Esophagus muscularis mucosa (tissue), 4 donors: ENCODE data around the gene ISG20. TPM values are rescaled to one million over a fixed set of nuclear protein-coding genes. Genes with fewer than 3 reads are reported as not detected.

Experiments used
- DNase-seq: peaks from one replicate; pipeline ENCODE4 v3.0.0-alpha.2; 2017; ENCODE audit errors: extremely low spot score
- H3K27ac ChIP-seq, 4 donors: fragments of 200-600 bp; sonication (generic); replicated peaks in 1 of 4; 1 replicate in 3 of 4; 2 replicates in 1 of 4; pipeline ENCODE4 v1.5.1; 2016 to 2019; ENCODE audit warnings: mild to moderate bottlenecking in 1 of 4
- H3K27me3 ChIP-seq, 4 donors: fragments of 200-600 bp; sonication (generic); one replicate each; pipeline versions ENCODE4 v1.5.1 to v1.6.0; 2016 to 2019
- H3K36me3 ChIP-seq, 4 donors: fragments of 200-600 bp; sonication (generic); one replicate each; pipeline ENCODE4 v1.5.1; 2016 to 2019
- H3K4me1 ChIP-seq, 4 donors: fragments of 200-600 bp; sonication (generic); one replicate each; pipeline ENCODE4 v1.5.1; 2016 to 2019
- H3K4me3 ChIP-seq, 4 donors: fragments of 200-600 bp; sonication (generic); 1 replicate in 2 of 4; 2 replicates in 2 of 4; pipeline ENCODE4 v1.5.1; 2016 to 2019; ENCODE audit warnings: mild to moderate bottlenecking in 4 of 4, moderate library complexity in 1 of 4
- H3K9me3 ChIP-seq, 4 donors: fragments of 200-600 bp; sonication (generic); 1 replicate in 3 of 4; 2 replicates in 1 of 4; pipeline ENCODE4 v1.5.1; 2016 to 2019
- EP300 ChIP-seq: sonication (generic); formaldehyde crosslinking; IDR thresholded peaks from one replicate; pipeline ENCODE4 v1.6.1; 2017; ENCODE audit warnings: antibody characterized with exemption
- POLR2A ChIP-seq: fragments of 450-650 bp; IDR thresholded peaks from one replicate; pipeline ENCODE4 v1.6.1; 2017; ENCODE audit warnings: antibody characterized with exemption, moderate library complexity, mild to moderate bottlenecking, low read depth
- POLR2AphosphoS5 ChIP-seq, 2 donors: sonication (generic); formaldehyde crosslinking; IDR thresholded peaks; one replicate each; pipeline ENCODE4 v1.6.1; 2017; ENCODE audit warnings: antibody characterized with exemption in 2 of 2
- WGBS: methylation state at CpG from one replicate; pipeline ENCODE4 v1.1.5; 2018; 5-methylcytosine and 5-hydroxymethylcytosine counted together
- intact Hi-C: fragments of 100-400 bp; cut with DNase I; formaldehyde crosslinking; loops from one replicate; pipeline ENCODE4 v1.15.1; 2023
- total RNA-seq, 4 donors: library from RNA; depleted of rRNA; stranded (reverse); fragments of >200 nt; gene quantifications; one replicate each; pipeline versions ENCODE4 v1.1.0 to v1.2.1, GENCODE V29; 2016
- TF ChIP-seq, protein P1 (sequence below), 3 experiments: fragments of 200-600 bp in 2 of 3; fragments of 450-650 bp in 1 of 3; sonication (generic) in 2 of 3; IDR thresholded peaks; one replicate each; pipeline ENCODE4 v1.5.1; 2017 to 2019; ENCODE audit warnings: antibody characterized with exemption in 3 of 3, mild to moderate bottlenecking in 2 of 3, moderate library complexity in 1 of 3

ISG20 gene
- total RNA-seq, 4 donors from 2014 or later, result 6.1 to 21.2 (median 9.8) TPM

DNA sequence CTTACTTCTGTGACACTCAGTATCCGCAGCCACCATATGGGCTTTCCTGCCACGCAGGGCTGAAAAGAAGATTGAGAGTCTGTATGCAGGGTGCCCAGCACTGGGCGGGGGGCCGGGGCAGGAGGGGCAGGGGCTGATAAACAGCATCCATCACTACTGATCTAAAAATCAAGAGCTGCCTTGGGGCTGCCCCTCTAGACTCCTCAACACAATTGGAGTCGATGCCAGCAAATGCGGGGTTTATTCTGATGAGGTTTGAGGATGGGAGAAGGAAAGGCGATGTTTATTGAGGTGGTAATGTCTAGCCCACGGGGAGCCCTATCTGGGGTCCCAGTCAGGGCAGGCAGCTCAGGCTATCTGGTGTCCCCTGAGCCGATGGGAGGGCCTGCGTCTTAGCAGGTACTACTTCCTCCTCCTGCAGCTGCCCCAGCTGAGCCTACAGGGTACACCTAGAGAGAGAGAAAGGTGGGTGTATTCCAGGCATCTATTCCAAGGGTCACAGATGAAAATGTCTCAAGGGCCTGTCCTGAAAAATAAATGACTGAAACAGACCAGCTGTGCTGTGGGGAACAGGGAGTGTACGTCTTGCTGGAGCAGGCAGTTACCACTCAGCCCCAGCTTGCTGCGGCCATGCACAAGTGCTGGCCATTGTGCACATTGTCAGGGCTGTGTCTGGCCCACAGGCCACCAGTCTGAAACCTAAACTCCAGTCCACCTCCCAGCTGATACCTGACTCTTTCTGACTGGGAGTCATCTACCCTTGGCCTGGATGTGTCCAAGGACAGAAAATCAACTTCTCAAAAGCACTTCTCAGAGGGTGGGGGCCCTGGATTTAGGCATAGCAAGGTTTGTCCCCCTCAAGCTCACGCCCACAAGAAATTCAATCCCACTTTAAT, 19.5 kb downstream of the ISG20 start:
- Histone ChIP-seq H3K4me3 (no peak overlapping the region), H3K9me3 (no peaks in the 10 kb centered on the region), H3K27ac (no peak overlapping the region), H3K36me3 (no peaks in the 10 kb centered on the region), H3K27me3 (peaks cover 0 to 11% (median 0%) of the 10 kb centered on the region in 4 donors), H3K4me1 (peaks cover 4 to 11% (median 8%) of the 10 kb centered on the region in 4 donors)
- intact Hi-C loops, result loop anchor here (5.0 kb wide), 1 partner anchor 174 kb away; no protein-coding TSS in a partner anchor
- 73% methylated on average over 11 of the region's 13 CpGs for WGBS
- peak; percentile 89 for DNase-seq
- no peak for TF ChIP-seq POLR2AphosphoS5 (IDR thresholded peaks at IDR 0.05)
- no peak for TF ChIP-seq POLR2A
- TF ChIP-seq, protein P1, sequence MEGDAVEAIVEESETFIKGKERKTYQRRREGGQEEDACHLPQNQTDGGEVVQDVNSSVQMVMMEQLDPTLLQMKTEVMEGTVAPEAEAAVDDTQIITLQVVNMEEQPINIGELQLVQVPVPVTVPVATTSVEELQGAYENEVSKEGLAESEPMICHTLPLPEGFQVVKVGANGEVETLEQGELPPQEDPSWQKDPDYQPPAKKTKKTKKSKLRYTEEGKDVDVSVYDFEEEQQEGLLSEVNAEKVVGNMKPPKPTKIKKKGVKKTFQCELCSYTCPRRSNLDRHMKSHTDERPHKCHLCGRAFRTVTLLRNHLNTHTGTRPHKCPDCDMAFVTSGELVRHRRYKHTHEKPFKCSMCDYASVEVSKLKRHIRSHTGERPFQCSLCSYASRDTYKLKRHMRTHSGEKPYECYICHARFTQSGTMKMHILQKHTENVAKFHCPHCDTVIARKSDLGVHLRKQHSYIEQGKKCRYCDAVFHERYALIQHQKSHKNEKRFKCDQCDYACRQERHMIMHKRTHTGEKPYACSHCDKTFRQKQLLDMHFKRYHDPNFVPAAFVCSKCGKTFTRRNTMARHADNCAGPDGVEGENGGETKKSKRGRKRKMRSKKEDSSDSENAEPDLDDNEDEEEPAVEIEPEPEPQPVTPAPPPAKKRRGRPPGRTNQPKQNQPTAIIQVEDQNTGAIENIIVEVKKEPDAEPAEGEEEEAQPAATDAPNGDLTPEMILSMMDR (IDR thresholded peaks at IDR 0.05), result no peak
- no peak for TF ChIP-seq EP300

DNA sequence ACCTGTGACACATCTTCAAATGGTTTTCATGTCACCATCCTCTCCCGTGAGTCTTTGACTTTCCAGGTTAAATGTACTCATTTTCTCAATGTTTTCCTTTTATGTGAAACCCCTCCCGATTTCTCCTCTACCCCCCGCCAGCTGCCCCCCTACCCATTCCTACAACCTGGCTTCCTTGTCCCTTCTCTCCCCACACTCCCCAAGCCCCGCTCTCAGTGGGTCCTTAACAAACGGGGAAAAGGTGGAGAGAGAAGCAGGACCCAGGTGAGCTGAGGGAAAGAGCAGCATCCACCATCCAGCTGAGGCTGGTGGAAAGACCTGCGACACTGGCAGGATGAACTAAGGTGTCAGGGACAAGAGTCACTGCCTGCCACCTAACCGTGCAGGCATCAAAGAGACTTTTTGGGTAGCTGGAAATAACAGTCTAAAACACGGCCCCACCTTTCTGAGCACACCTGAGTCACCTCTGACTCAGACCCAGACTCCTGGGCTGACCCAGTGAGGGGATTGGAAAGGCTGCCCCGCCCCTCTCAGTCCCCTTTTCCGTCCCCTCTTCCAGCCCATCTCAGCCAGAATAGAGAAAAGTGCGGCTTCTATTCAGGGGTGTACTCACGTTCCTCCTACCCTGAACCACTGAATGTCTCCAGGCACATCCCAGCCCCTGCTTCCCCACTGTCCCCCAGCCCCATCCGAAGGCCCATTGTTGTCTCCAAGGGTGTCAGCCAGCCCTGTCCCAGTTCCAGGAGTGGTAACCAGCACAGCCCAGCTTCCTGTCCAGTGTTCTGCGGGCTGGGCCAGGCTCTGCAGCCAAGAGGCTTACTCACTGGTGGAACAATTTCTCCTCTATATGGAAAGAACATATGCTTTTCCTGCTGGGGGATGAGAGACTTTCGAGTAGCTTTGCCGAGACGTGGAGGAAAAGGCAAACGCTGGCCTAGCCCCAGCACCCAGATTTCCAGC, 20.4 kb downstream of the ISG20 start:
- Histone ChIP-seq H3K9me3 (no peaks in the 10 kb centered on the region), H3K27ac (no peak overlapping the region), H3K27me3 (peaks cover 0 to 11% (median 0%) of the 10 kb centered on the region in 4 donors), H3K4me3 (no peak overlapping the region), H3K4me1 (peaks cover 4 to 11% (median 8%) of the 10 kb centered on the region in 4 donors), H3K36me3 (no peaks in the 10 kb centered on the region)
- DNase-seq, result peak; percentile 87
- intact Hi-C loops, result loop anchor here (5.0 kb wide), 1 partner anchor 173 kb away; no protein-coding TSS in a partner anchor
- no peak for TF ChIP-seq EP300
- no peak for TF ChIP-seq POLR2A
- TF ChIP-seq, protein P1 (IDR thresholded peaks at IDR 0.05), result no peak
- TF ChIP-seq POLR2AphosphoS5 (IDR thresholded peaks at IDR 0.05), result no peak
- WGBS, result 78% methylated on average over 16 of the region's 18 CpGs

DNA sequence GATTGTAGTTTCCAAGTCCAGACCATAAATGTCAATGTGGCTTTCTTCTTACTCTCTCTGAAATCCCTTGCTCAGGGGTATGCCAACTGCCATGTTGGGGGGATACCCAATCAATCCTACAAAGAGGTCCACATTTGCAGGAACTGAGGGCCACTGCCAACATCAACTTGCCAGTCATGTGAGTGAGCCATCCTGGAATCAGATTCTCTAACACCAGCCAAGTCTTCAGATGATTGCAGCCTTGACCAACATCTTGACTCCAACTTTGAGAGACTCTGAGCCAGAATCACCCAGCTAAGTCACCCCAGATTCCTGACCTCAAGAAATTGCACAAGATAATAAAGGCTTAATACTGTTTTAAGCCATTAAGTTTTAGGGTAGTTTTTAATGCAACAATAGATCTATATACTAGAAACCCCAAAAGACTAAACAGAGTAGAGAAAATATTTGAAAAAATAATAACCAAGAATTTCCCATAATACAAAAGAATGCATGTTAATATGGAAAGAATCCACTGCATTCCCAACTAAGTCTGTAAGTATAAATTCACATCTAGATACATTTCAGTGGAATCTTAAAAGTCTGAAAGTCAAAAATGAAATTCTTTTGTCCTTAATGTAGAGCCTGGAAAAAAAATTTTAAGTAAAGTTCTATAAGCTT, 22.4 kb downstream of the ISG20 start:
- DNase-seq, result peak; percentile 57
- intact Hi-C loops, result no loop called here
- no peaks in the 10 kb centered on the region for H3K9me3 ChIP-seq

DNA sequence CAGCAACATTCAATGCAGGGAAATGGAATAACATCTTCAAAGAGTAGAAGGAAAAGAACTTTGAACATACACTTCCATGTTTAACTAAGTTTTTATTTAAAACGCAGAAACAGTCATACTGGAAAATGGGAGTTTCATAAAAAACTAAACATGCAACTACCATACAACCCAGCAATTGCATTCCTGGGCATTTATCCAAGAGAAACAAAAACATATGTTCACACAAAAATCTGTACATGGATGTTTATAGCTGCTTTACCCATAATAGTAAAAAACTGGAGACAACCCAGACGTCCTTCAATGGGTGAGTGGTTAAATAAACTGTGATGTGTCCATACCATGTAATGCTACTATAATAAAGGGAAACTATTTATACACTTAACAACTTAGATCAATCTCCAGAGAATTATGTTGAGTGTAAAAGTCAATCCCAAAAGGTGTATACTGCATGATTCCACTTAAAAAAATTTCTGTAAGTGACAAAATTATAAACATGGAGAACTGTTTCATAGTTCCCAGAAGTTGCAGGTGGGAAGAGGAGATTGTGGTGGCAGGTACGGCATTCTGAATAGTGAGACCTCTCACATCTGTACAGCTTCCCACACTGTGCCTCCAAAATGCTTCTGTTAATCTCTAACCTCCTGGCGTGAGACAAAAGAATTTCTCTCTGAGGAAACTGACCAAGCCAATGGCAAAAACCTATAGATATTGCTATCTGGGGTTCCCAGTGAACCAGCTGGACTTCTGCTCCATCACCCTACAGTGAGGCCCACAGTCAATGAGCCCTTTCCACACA, 23.1 kb downstream of the ISG20 start:
- Histone ChIP-seq H3K27me3 (peaks cover 0 to 20% (median 0%) of the 10 kb centered on the region in 4 donors), H3K4me3 (no peak overlapping the region), H3K27ac (no peak overlapping the region), H3K36me3 (no peaks in the 10 kb centered on the region), H3K9me3 (no peaks in the 10 kb centered on the region), H3K4me1 (peaks cover 4 to 11% (median 8%) of the 10 kb centered on the region in 4 donors)
- intact Hi-C loops, result no loop called here
- DNase-seq, result peak; percentile 50
- TF ChIP-seq, protein P1 (IDR thresholded peaks at IDR 0.05), result no peak
- TF ChIP-seq POLR2A, result no peak
- no peak for TF ChIP-seq POLR2AphosphoS5 (IDR thresholded peaks at IDR 0.05)
- no peak for TF ChIP-seq EP300
- WGBS, result 77% methylated on average over 4 of the region's 4 CpGs

More for the DNA sequence above, 22.4 kb downstream of the ISG20 start:
- Histone ChIP-seq H3K4me1 (peaks cover 4 to 11% (median 8%) of the 10 kb centered on the region in 4 donors), H3K36me3 (no peaks in the 10 kb centered on the region), H3K27me3 (peaks cover 0 to 16% (median 0%) of the 10 kb centered on the region in 4 donors), H3K27ac (no peak overlapping the region), H3K4me3 (no peak overlapping the region)
- TF ChIP-seq POLR2A, result no peak
